Astrocyte of the cerebellum (primary cell): ENCODE data around the gene PAFAH1B2.

Source experiments
- DNase-seq: peaks from one replicate; pipeline ENCODE4 v3.0.0-alpha.2; 2011; ENCODE audit warnings: low read depth
- H3K4me3 ChIP-seq: 2 replicates; pipeline ENCODE4 v1.5.1; 2011; ENCODE audit warnings: mild to moderate bottlenecking, low read depth, low read length, moderate library complexity
- CTCF ChIP-seq: IDR thresholded peaks from 2 replicates; pipeline ENCODE4 v1.5.1; 2012; ENCODE audit warnings: low read length, low read depth, moderate library complexity, mild to moderate bottlenecking; ENCODE audit errors: missing control alignments
- in situ Hi-C: cut with HindIII; loops from 2 replicates; pipeline ENCODE4 v1.10.0; 2017; ENCODE audit warnings: low sequenced_read_pairs

Gene PAFAH1B2

GRCh38 chr11:117097389-117098268 lies 46.5 kb upstream of the PAFAH1B2 start:
- TF ChIP-seq CTCF: no peak
- in situ Hi-C loops: loop anchor here (25.0 kb wide), 1 partner anchor 210 kb away; no protein-coding TSS in a partner anchor
- peak overlapping the region; percentile 90 for H3K4me3 ChIP-seq
- DNase-seq: no peak

- peak within 1 kb of the TSS; percentile 90 for H3K4me3 ChIP-seq
- peak; percentile 58 for TF ChIP-seq CTCF
- in situ Hi-C loops: loop anchor here (25.0 kb wide), 1 partner anchor 211 kb away; no protein-coding TSS in a partner anchor
- DNase-seq: peak; percentile 78
Measured at GRCh38 chr11:117098269-117099232, 45.5 kb upstream of the PAFAH1B2 start, which contains the start of gene SIK3. SIK3 (minus strand) TSS chr11:117098428; CDS start chr11:117098415, 13 bp downstream.

GRCh38 chr11:117099696-117100095 lies 44.4 kb upstream of the PAFAH1B2 start:
- in situ Hi-C loops: loop anchor here (25.0 kb wide), 1 partner anchor 212 kb away; no protein-coding TSS in a partner anchor
- TF ChIP-seq CTCF: no peak
- DNase-seq: no peak
- H3K4me3 ChIP-seq: no peak overlapping the region

GRCh38 chr11:117100556-117100955 lies 43.5 kb upstream of the PAFAH1B2 start:
- TF ChIP-seq CTCF: no peak
- no peak for DNase-seq
- in situ Hi-C loops: no loop called here
- H3K4me3 ChIP-seq: no peak overlapping the region

- no peak for DNase-seq
- TF ChIP-seq CTCF: no peak
- H3K4me3 ChIP-seq: no peak overlapping the region
- in situ Hi-C loops: no loop called here
Measured at GRCh38 chr11:117107701-117108590, 36.1 kb upstream of the PAFAH1B2 start.
